Measurements from ENCODE around the gene CAST.

- TF ChIP-seq ZNF274 (IDR thresholded peaks at IDR 0.05; ENCODE audit: low read depth, low read length) (no peak), YY1 (IDR thresholded peaks at IDR 0.05; ENCODE audit: insufficient read depth, insufficient read length) (no peak)
These were observed 100.8 kb downstream of the CAST start for GRCh38 chr5:96763026-96763425.

Data from NT2/D1 (cell line).